GM21786 (cell line): ENCODE results near the gene ULK1.

Experiments used
- ATAC-seq: cut with Tn5 transposase; IDR thresholded peaks from one replicate; pipeline ENCODE4 v1.9.1; 2021; ENCODE audit not compliant: unreplicated experiment

The ULK1 gene

DNA sequence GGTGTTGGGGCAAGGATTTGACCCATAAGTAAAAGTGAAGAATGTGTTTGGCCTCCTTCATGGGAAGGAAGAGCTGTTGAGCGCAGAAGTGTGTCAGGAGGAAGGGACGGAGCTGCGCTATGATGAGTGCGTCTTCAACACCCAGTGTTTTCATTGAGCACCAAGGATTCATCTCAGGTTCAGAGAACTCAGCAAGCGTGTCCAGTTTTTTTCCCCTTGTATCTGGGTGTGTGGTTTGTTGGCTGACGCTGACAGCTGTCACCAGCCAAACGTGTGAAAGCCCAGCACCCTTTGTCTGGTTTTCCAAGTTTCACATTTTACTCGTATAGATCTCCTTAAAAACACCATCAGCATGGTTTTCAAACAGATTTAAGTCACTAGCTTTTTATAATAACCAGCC is 67.6 kb downstream of the ULK1 start:
- no peak for ATAC-seq

GRCh38 chr12:131963381-131963780 is 69.0 kb downstream of the ULK1 start:
- ATAC-seq: no peak

DNA sequence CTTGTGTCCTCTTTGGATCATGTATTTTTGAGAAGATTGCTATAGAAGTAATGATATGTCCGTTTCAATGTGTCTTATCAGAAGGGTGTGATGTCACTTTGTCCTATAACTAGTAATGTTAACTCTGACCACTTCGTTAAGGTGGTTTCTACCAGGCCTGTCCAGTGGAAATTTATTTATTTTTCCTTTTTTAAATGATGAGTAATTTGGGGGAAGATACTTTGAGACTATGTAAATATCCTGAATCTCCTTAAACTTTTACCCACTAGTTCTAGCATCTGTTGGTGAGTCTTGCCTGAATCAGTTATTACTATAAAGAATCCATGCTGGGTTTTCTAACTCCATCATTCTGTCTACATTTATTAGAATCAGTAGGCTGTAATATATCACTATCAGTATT is 70.7 kb downstream of the ULK1 start:
- no peak for ATAC-seq

DNA sequence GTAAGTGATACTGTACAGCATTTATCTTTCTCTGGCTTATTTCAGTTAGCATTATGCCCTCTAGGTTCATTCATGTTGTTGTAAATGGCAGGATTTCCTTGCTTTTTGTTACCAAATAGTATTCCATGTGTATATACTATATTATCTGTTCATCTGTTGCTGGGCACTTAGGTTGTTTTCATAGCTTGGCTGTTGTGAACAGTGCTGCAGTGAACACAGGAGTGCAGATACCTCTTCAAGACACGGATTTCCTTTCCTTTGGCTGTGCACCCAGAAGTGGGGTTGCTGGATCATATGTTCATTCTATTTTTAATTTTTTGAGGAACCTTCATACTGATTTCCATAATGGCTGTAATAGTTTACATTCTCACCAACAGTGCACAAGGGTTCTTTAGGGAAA is 76.8 kb downstream of the ULK1 start:
- no peak for ATAC-seq
